Naive thymus-derived CD4-positive, alpha-beta T cell (primary cell): ENCODE results near the gene SH3TC1. TPM values are rescaled to one million over a fixed set of nuclear protein-coding genes. Genes with fewer than 3 reads are reported as not detected.

Experiments
- ATAC-seq: fragments of 150-1000 bp; cut with Tn5 transposase; 2 replicates; pipeline ENCODE4 v1.10.0; 2021; ENCODE audit warnings: mild to moderate bottlenecking, moderate library complexity
- CTCF ChIA-PET: fragments of 350-600 bp; sonication (Branson Sonifier 250); formaldehyde crosslinking; loops from one replicate; lab custom pipeline; 2021; ENCODE audit warnings: antibody characterized with exemption; lab: Charles Lee
- POLR2A ChIA-PET: fragments of 350-600 bp; sonication (Branson Sonifier 250); formaldehyde crosslinking; loops from one replicate; lab custom pipeline; 2021; ENCODE audit warnings: antibody characterized with exemption, inconsistent platforms; lab: Charles Lee
- DNase-seq, 9 donors: peaks; one replicate each; pipeline versions ENCODE4 v3.0.0 to v3.0.0-alpha.2; 2020 to 2022; ENCODE audit warnings: mixed read lengths in 1 of 9
- H3K27ac ChIP-seq: one replicate; pipeline ENCODE4 v1.7.0; 2013; ENCODE audit warnings: mild to moderate bottlenecking, low read depth, low read length, moderate library complexity
- H3K27me3 ChIP-seq, 2 donors: one replicate each; pipeline ENCODE4 v1.7.0; 2013; ENCODE audit warnings: low read length in 2 of 2, mild to moderate bottlenecking in 2 of 2, moderate library complexity in 2 of 2; ENCODE audit not compliant: control insufficient read depth in 2 of 2, insufficient read depth in 2 of 2
- H3K36me3 ChIP-seq, 3 experiments: 1 replicate in 2 of 3; 2 replicates in 1 of 3; pipeline ENCODE4 v1.7.0; 2013; ENCODE audit warnings: low read length in 3 of 3, mild to moderate bottlenecking in 3 of 3, moderate library complexity in 1 of 3; ENCODE audit not compliant: insufficient read depth in 3 of 3, control insufficient read depth in 2 of 3
- H3K4me1 ChIP-seq, 2 donors: one replicate each; pipeline ENCODE4 v1.7.0; 2013; ENCODE audit warnings: low read length in 2 of 2, mild to moderate bottlenecking in 2 of 2, moderate library complexity in 1 of 2; ENCODE audit not compliant: control insufficient read depth in 2 of 2, insufficient read depth in 2 of 2
- H3K4me3 ChIP-seq: 2 replicates; pipeline ENCODE4 v1.7.0; 2013; ENCODE audit warnings: mild to moderate bottlenecking, low read length
- H3K9me3 ChIP-seq, 3 experiments: 1 replicate in 2 of 3; 2 replicates in 1 of 3; pipeline ENCODE4 v1.7.0; 2013; ENCODE audit warnings: low read length in 3 of 3; ENCODE audit not compliant: control insufficient read depth in 2 of 3
- H3K27ac Mint-ChIP-seq, 9 donors: one replicate each; pipeline ENCODE4 v1.8.0; 2020 to 2022; ENCODE audit warnings: mixed read lengths in 9 of 9, mild to moderate bottlenecking in 8 of 9, moderate library complexity in 5 of 9, inconsistent platforms in 2 of 9
- H3K27me3 Mint-ChIP-seq, 5 donors: one replicate each; pipeline ENCODE4 v1.8.0; 2021 to 2022; ENCODE audit warnings: mixed read lengths in 5 of 5, mild to moderate bottlenecking in 1 of 5
- H3K36me3 Mint-ChIP-seq, 5 donors: one replicate each; pipeline ENCODE4 v1.8.0; 2020 to 2022; ENCODE audit warnings: mixed read lengths in 5 of 5, mild to moderate bottlenecking in 3 of 5, inconsistent platforms in 1 of 5
- H3K4me1 Mint-ChIP-seq, 7 donors: one replicate each; pipeline ENCODE4 v1.8.0; 2020 to 2022; ENCODE audit warnings: mixed read lengths in 7 of 7, mild to moderate bottlenecking in 3 of 7, inconsistent platforms in 1 of 7
- H3K4me3 Mint-ChIP-seq, 10 donors: one replicate each; pipeline ENCODE4 v1.8.0; 2020 to 2022; ENCODE audit warnings: mild to moderate bottlenecking in 10 of 10, mixed read lengths in 10 of 10, moderate library complexity in 6 of 10, inconsistent platforms in 2 of 10
- H3K9me3 Mint-ChIP-seq, 11 donors: one replicate each; pipeline ENCODE4 v1.8.0; 2020 to 2022; ENCODE audit warnings: mixed read lengths in 11 of 11, mild to moderate bottlenecking in 4 of 11, inconsistent platforms in 1 of 11, moderate library complexity in 1 of 11
- intact Hi-C, 2 donors: fragments of 100-400 bp; cut with micrococcal nuclease; formaldehyde crosslinking; loops; one replicate each; pipeline ENCODE4 v1.15.1; 2023
- polyA plus RNA-seq, 2 donors: library from polyadenylated mRNA; unstranded; fragments of 300-500 nt; fragmentation: Illumina TruSeq; gene quantifications; one replicate each; pipeline ENCODE4 v1.2.3, GENCODE V29; 2021
- total RNA-seq, 6 experiments: library from RNA in 5 of 6; stranded (reverse) in 5 of 6; gene quantifications; 1 replicate in 5 of 6; 2 replicates in 1 of 6; pipeline ENCODE4 v1.2.3 and lab custom pipeline; 2021 to 2026

Gene SH3TC1
- total and polyA plus RNA-seq, 7 experiments from 2014 or later: 6.5 to 120 (median 34.9) TPM

GRCh38 chr4:8231551-8232049 lies 32.5 kb downstream of the SH3TC1 start:
- H3K4me3 ChIP-seq: no peak overlapping the region
- H3K4me1 ChIP-seq: peaks cover 20 to 28% of the 10 kb centered on the region in 2 donors
- Mint-ChIP-seq H3K4me3 (no peak overlapping the region), H3K4me1 (peaks cover 10 to 31% (median 23%) of the 10 kb centered on the region in 7 donors), H3K36me3 (peaks cover 0 to 5% (median 0%) of the 10 kb centered on the region in 5 donors), H3K27ac (no peak overlapping the region), H3K27me3 (no peaks in the 10 kb centered on the region), H3K9me3 (no peaks in the 10 kb centered on the region)
- no peaks in the 10 kb centered on the region for H3K9me3 ChIP-seq
- H3K27ac ChIP-seq: no peak overlapping the region
- DNase-seq (no peak), ATAC-seq (no peak)
- intact Hi-C loops: no loop called here
- CTCF ChIA-PET: no interaction called here
- H3K27me3 ChIP-seq: no peaks in the 10 kb centered on the region
- POLR2A ChIA-PET: no interaction called here
- H3K36me3 ChIP-seq: peaks cover 0 to 54% (median 6%) of the 10 kb centered on the region in 3 experiments

- ChIA-PET CTCF (no interaction called here), POLR2A (no interaction called here)
- peaks cover 0 to 54% (median 6%) of the 10 kb centered on the region in 3 experiments for H3K36me3 ChIP-seq
- no peak overlapping the region for H3K4me3 ChIP-seq
- no peaks in the 10 kb centered on the region for H3K9me3 Mint-ChIP-seq
- H3K27ac Mint-ChIP-seq: no peak overlapping the region
- peaks cover 15 to 23% of the 10 kb centered on the region in 2 donors for H3K4me1 ChIP-seq
- no peaks in the 10 kb centered on the region for H3K27me3 Mint-ChIP-seq
- no peaks in the 10 kb centered on the region for H3K9me3 ChIP-seq
- H3K36me3 Mint-ChIP-seq: peaks cover 0 to 8% (median 0%) of the 10 kb centered on the region in 5 donors
- peaks cover 10 to 30% (median 22%) of the 10 kb centered on the region in 7 donors for H3K4me1 Mint-ChIP-seq
- intact Hi-C loops: no loop called here
- no peak overlapping the region for H3K27ac ChIP-seq
- no peak for ATAC-seq
- no peaks in the 10 kb centered on the region for H3K27me3 ChIP-seq
- no peak overlapping the region for H3K4me3 Mint-ChIP-seq
- DNase-seq: no peak
Observed at GRCh38 chr4:8232748-8233147, 33.7 kb downstream of the SH3TC1 start.

- no peaks in the 10 kb centered on the region for H3K27me3 Mint-ChIP-seq
- H3K4me1 Mint-ChIP-seq: peaks cover 6 to 20% (median 16%) of the 10 kb centered on the region in 7 donors
- H3K4me3 Mint-ChIP-seq: no peak overlapping the region
- ChIA-PET CTCF (no interaction called here), POLR2A (no interaction called here)
- H3K9me3 Mint-ChIP-seq: no peaks in the 10 kb centered on the region
- H3K36me3 Mint-ChIP-seq: peaks cover 0 to 9% (median 0%) of the 10 kb centered on the region in 5 donors
- ATAC-seq: no peak
- no peaks in the 10 kb centered on the region for H3K9me3 ChIP-seq
- intact Hi-C loops: no loop called here
- no peak overlapping the region for H3K27ac ChIP-seq
- no peak overlapping the region for H3K27ac Mint-ChIP-seq
- no peaks in the 10 kb centered on the region for H3K27me3 ChIP-seq
- H3K36me3 ChIP-seq: peaks cover 0 to 62% (median 6%) of the 10 kb centered on the region in 3 experiments
- H3K4me1 ChIP-seq: peaks cover 4 to 12% of the 10 kb centered on the region in 2 donors
- no peak overlapping the region for H3K4me3 ChIP-seq
- DNase-seq: no peak
Observed at GRCh38 chr4:8233672-8234484, 34.8 kb downstream of the SH3TC1 start.

GRCh38 chr4:8234715-8235114 lies 35.6 kb downstream of the SH3TC1 start:
- peaks cover 0 to 71% (median 6%) of the 10 kb centered on the region in 3 experiments for H3K36me3 ChIP-seq
- H3K27me3 ChIP-seq: no peaks in the 10 kb centered on the region
- Mint-ChIP-seq H3K4me3 (no peak overlapping the region), H3K36me3 (peaks cover 0 to 14% (median 6%) of the 10 kb centered on the region in 5 donors), H3K27ac (no peak overlapping the region), H3K9me3 (no peaks in the 10 kb centered on the region), H3K4me1 (peaks cover 3 to 13% (median 9%) of the 10 kb centered on the region in 7 donors), H3K27me3 (no peaks in the 10 kb centered on the region)
- intact Hi-C loops: no loop called here
- ChIA-PET POLR2A (no interaction called here), CTCF (no interaction called here)
- H3K4me1 ChIP-seq: peaks cover 0 to 6% of the 10 kb centered on the region in 2 donors
- ATAC-seq (no peak), DNase-seq (no peak)
- H3K27ac ChIP-seq: no peak overlapping the region
- no peaks in the 10 kb centered on the region for H3K9me3 ChIP-seq
- H3K4me3 ChIP-seq: no peak overlapping the region

GRCh38 chr4:8235224-8235623 lies 36.1 kb downstream of the SH3TC1 start:
- Mint-ChIP-seq H3K36me3 (peaks cover 0 to 14% (median 6%) of the 10 kb centered on the region in 5 donors), H3K9me3 (no peaks in the 10 kb centered on the region), H3K4me3 (no peak overlapping the region), H3K27ac (no peak overlapping the region), H3K27me3 (no peaks in the 10 kb centered on the region), H3K4me1 (peaks cover 3 to 11% (median 8%) of the 10 kb centered on the region in 7 donors)
- DNase-seq (no peak), ATAC-seq (no peak)
- no peak overlapping the region for H3K27ac ChIP-seq
- peaks cover 0 to 76% (median 6%) of the 10 kb centered on the region in 3 experiments for H3K36me3 ChIP-seq
- CTCF ChIA-PET: no interaction called here
- POLR2A ChIA-PET: no interaction called here
- intact Hi-C loops: no loop called here
- no peaks in the 10 kb centered on the region for H3K9me3 ChIP-seq
- H3K4me1 ChIP-seq: peaks cover 0 to 5% of the 10 kb centered on the region in 2 donors
- no peak overlapping the region for H3K4me3 ChIP-seq
- no peaks in the 10 kb centered on the region for H3K27me3 ChIP-seq

- H3K9me3 Mint-ChIP-seq: no peaks in the 10 kb centered on the region
Observed at GRCh38 chr4:8235686-8236085, 36.6 kb downstream of the SH3TC1 start.

More at GRCh38 chr4:8235686-8236085, 36.6 kb downstream of the SH3TC1 start:
- Mint-ChIP-seq H3K4me1 (peaks cover 0 to 6% (median 3%) of the 10 kb centered on the region in 7 donors), H3K27ac (no peak overlapping the region), H3K27me3 (no peaks in the 10 kb centered on the region), H3K4me3 (no peak overlapping the region), H3K36me3 (peaks cover 0 to 14% (median 6%) of the 10 kb centered on the region in 5 donors)
- DNase-seq (no peak), ATAC-seq (no peak)
- no peak overlapping the region for H3K4me3 ChIP-seq
- H3K27ac ChIP-seq: no peak overlapping the region
- H3K36me3 ChIP-seq: peaks cover 0 to 80% (median 6%) of the 10 kb centered on the region in 3 experiments
- peaks cover 0 to 2% of the 10 kb centered on the region in 2 donors for H3K4me1 ChIP-seq
- intact Hi-C loops: no loop called here
- POLR2A ChIA-PET: no interaction called here
- CTCF ChIA-PET: no interaction called here
- H3K27me3 ChIP-seq: no peaks in the 10 kb centered on the region
- no peaks in the 10 kb centered on the region for H3K9me3 ChIP-seq
